Measurements from ENCODE around the gene REV1. TPM values are rescaled to one million over a fixed set of nuclear protein-coding genes. Genes with fewer than 3 reads are reported as not detected.

The REV1 gene
- total RNA-seq, 1 experiment from 2014 or later: 49.0 TPM

DNA sequence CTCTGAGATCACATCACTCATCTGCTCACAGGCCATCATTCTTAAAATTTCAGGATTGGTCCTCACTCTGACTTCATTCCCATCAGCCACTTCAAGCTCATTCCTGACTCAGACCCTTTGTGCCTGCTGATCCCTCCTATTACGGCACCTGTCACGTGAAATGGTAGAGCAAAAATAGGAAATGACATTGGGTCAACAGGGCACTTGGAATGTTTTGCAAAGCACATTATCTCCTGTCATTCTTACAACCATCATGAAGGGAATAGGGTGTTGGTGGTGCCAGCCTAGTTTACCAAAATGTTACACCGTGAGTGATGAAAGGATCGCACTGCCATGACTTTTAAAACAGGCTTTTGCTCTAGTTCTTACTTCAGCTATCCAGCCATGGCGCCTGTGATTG lies 91.5 kb downstream of the REV1 start:
- Mint-ChIP-seq H3K4me1 (ENCODE audit: low read depth, unreplicated experiment) (no peaks in the 10 kb centered on the region), H3K36me3 (ENCODE audit: insufficient read depth, unreplicated experiment) (peaks cover 65% of the 10 kb centered on the region), H3K27me3 (ENCODE audit: unreplicated experiment) (no peaks in the 10 kb centered on the region), H3K4me3 (ENCODE audit: low read depth, unreplicated experiment) (no peak overlapping the region), H3K9me3 (ENCODE audit: low read depth, unreplicated experiment) (no peaks in the 10 kb centered on the region), H3K27ac (ENCODE audit: unreplicated experiment) (peak overlapping the region; percentile 54)
- CTCF ChIA-PET: interaction anchor here (0.7 kb wide), 1 partner anchor 243 kb away, joined by 3 read pairs; no protein-coding TSS in a partner anchor
- intact Hi-C loops (cut with micrococcal nuclease; ENCODE audit: unreplicated experiment): no loop called here
- no peak for DNase-seq
- TF ChIP-seq, protein P1, sequence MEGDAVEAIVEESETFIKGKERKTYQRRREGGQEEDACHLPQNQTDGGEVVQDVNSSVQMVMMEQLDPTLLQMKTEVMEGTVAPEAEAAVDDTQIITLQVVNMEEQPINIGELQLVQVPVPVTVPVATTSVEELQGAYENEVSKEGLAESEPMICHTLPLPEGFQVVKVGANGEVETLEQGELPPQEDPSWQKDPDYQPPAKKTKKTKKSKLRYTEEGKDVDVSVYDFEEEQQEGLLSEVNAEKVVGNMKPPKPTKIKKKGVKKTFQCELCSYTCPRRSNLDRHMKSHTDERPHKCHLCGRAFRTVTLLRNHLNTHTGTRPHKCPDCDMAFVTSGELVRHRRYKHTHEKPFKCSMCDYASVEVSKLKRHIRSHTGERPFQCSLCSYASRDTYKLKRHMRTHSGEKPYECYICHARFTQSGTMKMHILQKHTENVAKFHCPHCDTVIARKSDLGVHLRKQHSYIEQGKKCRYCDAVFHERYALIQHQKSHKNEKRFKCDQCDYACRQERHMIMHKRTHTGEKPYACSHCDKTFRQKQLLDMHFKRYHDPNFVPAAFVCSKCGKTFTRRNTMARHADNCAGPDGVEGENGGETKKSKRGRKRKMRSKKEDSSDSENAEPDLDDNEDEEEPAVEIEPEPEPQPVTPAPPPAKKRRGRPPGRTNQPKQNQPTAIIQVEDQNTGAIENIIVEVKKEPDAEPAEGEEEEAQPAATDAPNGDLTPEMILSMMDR (IDR thresholded peaks at IDR 0.05; ENCODE audit: unreplicated experiment): no peak
- BruUV-seq (replicated peaks): no TSS peak

DNA sequence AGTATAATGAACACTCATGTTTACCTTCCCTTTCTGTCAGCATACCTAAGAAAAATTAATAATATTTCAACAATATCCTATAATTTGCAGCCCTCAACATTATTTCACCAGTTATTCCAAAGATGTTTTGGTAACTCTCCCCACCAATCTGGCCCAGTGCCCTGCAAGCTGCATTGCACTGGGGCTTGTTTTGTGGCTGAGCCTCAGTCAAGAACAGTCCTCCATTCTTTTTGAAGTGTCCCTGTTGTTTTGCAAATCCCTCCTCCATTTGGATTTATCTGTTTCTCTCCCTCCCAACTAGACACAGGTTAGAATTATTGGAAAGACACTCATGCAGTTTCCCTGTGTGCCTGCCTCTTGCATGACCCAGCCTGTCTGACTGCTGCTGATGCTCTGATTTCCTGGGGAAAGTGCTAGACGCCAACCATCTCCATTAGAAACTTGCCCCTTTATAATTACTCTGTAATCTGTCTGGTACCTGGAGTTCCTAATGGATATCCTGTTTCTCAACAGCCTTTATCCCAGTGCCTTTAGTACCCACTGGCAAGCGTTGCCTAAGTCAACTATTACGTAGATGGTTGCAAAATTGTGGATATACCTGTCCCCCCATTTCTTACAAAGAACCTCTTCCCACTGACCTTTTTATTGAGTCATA lies 92.4 kb downstream of the REV1 start:
- DNase-seq: no peak
- Mint-ChIP-seq H3K27me3 (ENCODE audit: unreplicated experiment) (no peaks in the 10 kb centered on the region), H3K4me1 (ENCODE audit: low read depth, unreplicated experiment) (no peaks in the 10 kb centered on the region), H3K36me3 (ENCODE audit: insufficient read depth, unreplicated experiment) (peaks cover 56% of the 10 kb centered on the region), H3K27ac (ENCODE audit: unreplicated experiment) (no peak overlapping the region), H3K9me3 (ENCODE audit: low read depth, unreplicated experiment) (no peaks in the 10 kb centered on the region), H3K4me3 (ENCODE audit: low read depth, unreplicated experiment) (no peak overlapping the region)
- no TSS peak for BruUV-seq (replicated peaks)
- CTCF ChIA-PET: interaction anchor here (0.7 kb wide), 1 partner anchor 242 kb away, joined by 3 read pairs; no protein-coding TSS in a partner anchor
- intact Hi-C loops (cut with micrococcal nuclease; ENCODE audit: unreplicated experiment): no loop called here
- TF ChIP-seq, protein P1 (IDR thresholded peaks at IDR 0.05; ENCODE audit: unreplicated experiment): no peak

DNA sequence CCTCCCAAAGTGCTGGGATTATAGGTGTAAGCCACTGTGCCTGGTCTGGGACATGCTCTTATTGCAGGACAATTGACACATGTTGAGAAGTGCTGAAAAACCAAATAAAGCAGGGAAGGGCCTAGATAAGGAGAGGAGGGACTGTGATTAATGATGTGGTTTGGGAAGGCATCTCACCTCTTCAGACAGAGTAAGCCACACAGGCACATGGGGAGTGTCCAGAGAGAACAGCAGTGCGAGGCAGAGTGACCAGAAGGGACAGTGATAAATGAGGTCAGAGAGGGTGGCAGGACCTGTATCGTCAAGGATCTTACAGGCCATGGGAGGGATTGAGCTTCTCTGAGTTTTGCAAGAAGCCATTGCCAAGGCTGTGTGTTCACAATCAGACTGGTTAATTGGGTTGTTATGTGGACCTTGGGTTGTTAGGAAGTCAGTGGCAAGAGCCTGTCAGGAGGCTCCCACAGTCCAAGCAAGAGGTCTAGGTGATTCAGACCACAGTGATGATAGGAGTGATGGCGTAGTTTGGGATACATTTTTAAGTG lies 94.2 kb downstream of the REV1 start:
- no TSS peak for BruUV-seq (replicated peaks)
- peak overlapping the region; percentile 50 for H3K27ac Mint-ChIP-seq (ENCODE audit: unreplicated experiment)

DNA sequence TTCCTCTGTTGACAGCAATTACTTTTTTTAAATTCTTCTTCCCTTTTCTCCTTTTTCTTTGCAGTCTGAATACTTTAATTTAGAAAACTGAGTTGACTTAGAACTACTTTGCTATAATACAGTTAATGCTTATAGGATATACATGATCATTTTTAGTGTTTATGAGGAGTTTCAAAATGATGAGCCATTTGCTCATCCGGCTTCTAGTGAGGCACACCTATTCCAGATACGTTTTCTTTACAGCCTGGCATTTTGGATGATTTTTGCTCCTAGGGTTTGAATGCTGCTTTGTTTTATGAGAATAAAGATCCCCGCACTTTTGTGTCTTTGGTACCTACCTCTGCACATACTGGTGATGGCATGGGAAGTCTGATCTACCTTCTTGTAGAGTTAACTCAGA lies 99.9 kb downstream of the REV1 start:
- Mint-ChIP-seq H3K4me1 (ENCODE audit: low read depth, unreplicated experiment) (no peaks in the 10 kb centered on the region), H3K27ac (ENCODE audit: unreplicated experiment) (no peak overlapping the region), H3K9me3 (ENCODE audit: low read depth, unreplicated experiment) (no peaks in the 10 kb centered on the region), H3K4me3 (ENCODE audit: low read depth, unreplicated experiment) (no peak overlapping the region), H3K27me3 (ENCODE audit: unreplicated experiment) (no peaks in the 10 kb centered on the region), H3K36me3 (ENCODE audit: insufficient read depth, unreplicated experiment) (peaks cover 12% of the 10 kb centered on the region)
- intact Hi-C loops (cut with micrococcal nuclease; ENCODE audit: unreplicated experiment): no loop called here
- DNase-seq: no peak
- TF ChIP-seq, protein P1 (IDR thresholded peaks at IDR 0.05; ENCODE audit: unreplicated experiment): no peak
- BruUV-seq (replicated peaks): TSS peak; percentile 63
- CTCF ChIA-PET: interaction anchor here (0.6 kb wide), 1 partner anchor 17 kb away, joined by 6 read pairs; no protein-coding TSS in a partner anchor

More for the DNA sequence above, 94.2 kb downstream of the REV1 start:
- Mint-ChIP-seq H3K4me3 (ENCODE audit: low read depth, unreplicated experiment) (no peak overlapping the region), H3K27me3 (ENCODE audit: unreplicated experiment) (no peaks in the 10 kb centered on the region), H3K36me3 (ENCODE audit: insufficient read depth, unreplicated experiment) (peaks cover 49% of the 10 kb centered on the region), H3K9me3 (ENCODE audit: low read depth, unreplicated experiment) (no peaks in the 10 kb centered on the region), H3K4me1 (ENCODE audit: low read depth, unreplicated experiment) (no peaks in the 10 kb centered on the region)
- CTCF ChIA-PET: no interaction called here
- intact Hi-C loops (cut with micrococcal nuclease; ENCODE audit: unreplicated experiment): no loop called here
- DNase-seq: no peak
- TF ChIP-seq, protein P1 (IDR thresholded peaks at IDR 0.05; ENCODE audit: unreplicated experiment): no peak

Measured in Calu3 (cell line).